HepG2 (cell line): Measurements from ENCODE around the gene RNPEPL1. TPM values are rescaled to one million over a fixed set of nuclear protein-coding genes. Genes with fewer than 3 reads are reported as not detected.

Experiments used
- ATAC-seq: fragments of 200-7000 bp; cut with Tn5 transposase; 3 replicates; pipeline ENCODE4 v1.9.1; 2020; ENCODE audit warnings: mild to moderate bottlenecking, moderate library complexity
- BruUV-seq: library from RNA; stranded (reverse); fragments of 400-500 nt; replicated peaks from 2 replicates; lab custom pipeline; 2021; lab: Mats Ljungman, UMichigan
- CTCF ChIA-PET: fragments of 300-600 bp; formaldehyde crosslinking; extraction: SDS; loops from one replicate; lab custom pipeline; 2021; ENCODE audit warnings: low total read pairs, inconsistent platforms, low intra/inter-chr PET ratio; lab: Yijun Ruan, JAX
- POLR2A ChIA-PET: fragments of 350-600 bp; sonication (Branson Sonifier 250); formaldehyde crosslinking; loops from one replicate; lab custom pipeline; 2020; ENCODE audit warnings: antibody characterized with exemption, inconsistent platforms; lab: Yijun Ruan, JAX
- DNase-seq: peaks from one replicate; pipeline ENCODE4 v3.0.0-alpha.2; 2015; ENCODE audit warnings: low spot score
- FAIRE-seq: peaks from 3 replicates; lab custom pipeline; 2011; peaks lifted over from hg19 to GRCh38; lab: Jason Lieb, UNC
- H2AFZ ChIP-seq: one replicate; pipeline ENCODE4 v1.6.1; 2011; ENCODE audit warnings: low read length, inconsistent platforms
- H3K27ac ChIP-seq: fragments of 300-600 bp; 3 replicates; pipeline ENCODE4 v1.8.0; 2011; ENCODE audit warnings: mixed run types, mild to moderate bottlenecking, mixed read lengths, low read length, inconsistent platforms; ENCODE audit not compliant: insufficient read depth; ENCODE audit errors: extremely low read length
- H3K27me3 ChIP-seq, 2 experiments: fragments of 200-600 bp in 1 of 2; 2 replicates in 1 of 2; 3 replicates in 1 of 2; pipeline versions ENCODE4 v1.6.0 to v1.8.0; 2011; ENCODE audit warnings: low read length in 2 of 2, mild to moderate bottlenecking in 2 of 2, moderate library complexity in 2 of 2, inconsistent platforms in 1 of 2; ENCODE audit not compliant: insufficient read depth in 2 of 2, control insufficient read depth in 1 of 2
- H3K36me3 ChIP-seq, 2 experiments: fragments of 200-600 bp in 1 of 2; replicated peaks in 1 of 2; 2 replicates in 1 of 2; 3 replicates in 1 of 2; pipeline versions ENCODE4 v1.5.1 to v1.8.0; 2011; ENCODE audit warnings: low read length in 2 of 2, inconsistent platforms in 1 of 2; ENCODE audit not compliant: insufficient read depth in 2 of 2, control insufficient read depth in 1 of 2
- H3K4me1 ChIP-seq: 2 replicates; pipeline ENCODE4 v1.5.1; 2012; ENCODE audit warnings: low read length, inconsistent platforms; ENCODE audit not compliant: insufficient read depth
- H3K4me2 ChIP-seq: 2 replicates; pipeline ENCODE4 v1.6.0; 2011; ENCODE audit warnings: low read depth, low read length, inconsistent platforms
- H3K4me3 ChIP-seq, 3 experiments: fragments of 200-600 bp in 1 of 3; sonication (generic), shearing (Covaris generic) in 1 of 3; replicated peaks in 1 of 3; 2 replicates each; pipeline ENCODE4 v1.5.1; 2011 to 2016; ENCODE audit warnings: low read length in 3 of 3, inconsistent platforms in 2 of 3, low read depth in 2 of 3, mild to moderate bottlenecking in 2 of 3, control low read depth in 1 of 3, mixed read lengths in 1 of 3; ENCODE audit not compliant: insufficient read depth in 1 of 3
- H3K79me2 ChIP-seq: one replicate; pipeline ENCODE4 v1.6.1; 2011; ENCODE audit warnings: low read length, inconsistent platforms; ENCODE audit not compliant: insufficient read depth
- H3K9ac ChIP-seq: 2 replicates; pipeline ENCODE4 v1.6.0; 2011; ENCODE audit warnings: mild to moderate bottlenecking, low read depth, low read length, inconsistent platforms; ENCODE audit not compliant: insufficient read depth
- H3K9me3 ChIP-seq: 2 replicates; pipeline ENCODE4 v1.5.1; 2012; ENCODE audit warnings: mild to moderate bottlenecking, low read length
- H4K20me1 ChIP-seq: 2 replicates; pipeline ENCODE4 v1.6.0; 2011; ENCODE audit warnings: inconsistent platforms, mild to moderate bottlenecking, low read length, moderate library complexity; ENCODE audit not compliant: insufficient read depth
- GATAD1 ChIP-seq: IDR thresholded peaks from 2 replicates; pipeline ENCODE4 v1.6.1; 2016; ENCODE audit warnings: missing genetic modification reagents, missing compliant biosample characterization
- HDAC1 ChIP-seq: sonication (generic); formaldehyde crosslinking; IDR thresholded peaks from 2 replicates; pipeline ENCODE4 v1.5.1; 2020; ENCODE audit warnings: mild to moderate bottlenecking, missing genetic modification reagents
- HOXA3 ChIP-seq: sonication (generic); formaldehyde crosslinking; IDR thresholded peaks from 2 replicates; pipeline ENCODE4 v1.5.0; 2020; ENCODE audit warnings: missing genetic modification reagents
- MXD4 ChIP-seq: IDR thresholded peaks from 2 replicates; pipeline ENCODE4 v1.6.1; 2016; ENCODE audit warnings: mild to moderate bottlenecking, missing biosample characterization, missing genetic modification reagents
- NFAT5 ChIP-seq: sonication (generic); formaldehyde crosslinking; IDR thresholded peaks from 2 replicates; pipeline ENCODE4 v1.4.0; 2020; ENCODE audit warnings: missing genetic modification reagents
- ONECUT2 ChIP-seq: sonication (generic); formaldehyde crosslinking; IDR thresholded peaks from 2 replicates; pipeline ENCODE4 v1.4.0; 2020; ENCODE audit warnings: missing genetic modification reagents
- RAD51 ChIP-seq: fragments of 450-650 bp; IDR thresholded peaks from 2 replicates; pipeline ENCODE4 v1.6.1; 2016; ENCODE audit warnings: borderline replicate concordance
- RBAK ChIP-seq: sonication (generic); formaldehyde crosslinking; IDR thresholded peaks from 2 replicates; pipeline ENCODE4 v1.5.1; 2020; ENCODE audit warnings: mild to moderate bottlenecking, missing genetic modification reagents
- SATB2 ChIP-seq: sonication (generic); formaldehyde crosslinking; IDR thresholded peaks from 2 replicates; pipeline ENCODE4 v1.5.0; 2020; ENCODE audit warnings: missing genetic modification reagents
- SIN3B ChIP-seq: fragments of 150-350 bp; IDR thresholded peaks from 2 replicates; pipeline ENCODE4 v1.6.1; 2014; ENCODE audit warnings: low read length
- TFE3 ChIP-seq: IDR thresholded peaks from 2 replicates; pipeline ENCODE4 v1.6.1; 2016
- ZNF317 ChIP-seq: sonication (generic); formaldehyde crosslinking; IDR thresholded peaks from 2 replicates; pipeline ENCODE4 v1.5.0; 2020; ENCODE audit warnings: mild to moderate bottlenecking, missing genetic modification reagents
- WGBS: methylation state at CpG from one replicate; pipeline ENCODE4 v1.1.6; 2017; ENCODE audit warnings: low lambda C conversion rate; 5-methylcytosine and 5-hydroxymethylcytosine counted together
- in situ Hi-C: cut with HindIII; loops from 2 replicates; pipeline ENCODE4 v1.10.0; 2017; ENCODE audit warnings: low pct_unique_long_range_greater_than_20kb; ENCODE audit not compliant: extremely low pct_ligation_motif_present
- intact Hi-C: fragments of 100-400 bp; cut with micrococcal nuclease; formaldehyde crosslinking; loops from one replicate; pipeline ENCODE4 v1.10.0; 2022; ENCODE audit not compliant: unreplicated experiment
- polyA plus RNA-seq, 8 experiments: library from polyadenylated mRNA; depleted of rRNA in 3 of 8; stranded (reverse) in 7 of 8; unstranded in 1 of 8; fragments of >200 nt; fragmentation: Illumina TruSeq in 4 of 8; extraction: Trizol in 4 of 8; gene quantifications; 2 replicates each; pipeline versions ENCODE4 v1.2.1 to v1.2.3, GENCODE V29; 2011 to 2016; ENCODE audit warnings: low read depth in 4 of 8, missing spikeins in 1 of 8, mixed read lengths in 1 of 8; ENCODE audit not compliant: insufficient read depth in 1 of 8
- total RNA-seq, 5 experiments: library from RNA; depleted of rRNA; stranded (reverse); fragments of >200 nt; fragmentation: Illumina TruSeq; extraction: Trizol; gene quantifications; 2 replicates each; pipeline ENCODE4 v1.2.3, GENCODE V29; 2016; ENCODE audit warnings: low read depth in 1 of 5
- TF ChIP-seq, protein P1 (sequence below): sonication (generic); formaldehyde crosslinking; IDR thresholded peaks from 2 replicates; pipeline ENCODE4 v1.8.1; 2023; ENCODE audit warnings: mild to moderate bottlenecking, missing genetic modification reagents
- TF ChIP-seq, protein P2 (sequence below): sonication (generic); formaldehyde crosslinking; IDR thresholded peaks from 2 replicates; pipeline ENCODE4 v1.9.0; 2021; ENCODE audit warnings: missing genetic modification reagents, borderline replicate concordance

The RNPEPL1 gene
- total and polyA plus RNA-seq, 2 of the 13 experiments (the other 11 are each of a cell fraction or from before 2014, with no cell fraction given): 13.0 to 18.0 TPM

DNA sequence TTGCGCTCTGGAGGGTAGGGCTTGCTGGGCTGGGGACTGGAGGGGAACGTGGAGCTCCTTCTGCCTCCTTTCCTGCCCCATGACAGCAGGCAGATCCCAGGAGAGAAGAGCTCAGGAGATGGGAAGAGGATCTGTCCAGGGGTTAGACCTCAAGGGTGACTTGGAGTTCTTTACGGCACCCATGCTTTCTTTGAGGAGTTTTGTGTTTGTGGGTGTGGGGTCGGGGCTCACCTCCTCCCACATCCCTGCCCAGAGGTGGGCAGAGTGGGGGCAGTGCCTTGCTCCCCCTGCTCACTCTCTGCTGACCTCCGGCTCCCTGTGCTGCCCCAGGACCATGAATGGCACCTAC lies 61.3 kb downstream of the RNPEPL1 start:
- intact Hi-C loops (no loop called here), in situ Hi-C loops (no loop called here)
- H4K20me1 ChIP-seq: no peaks in the 10 kb centered on the region
- ATAC-seq (no peak), DNase-seq (no peak), FAIRE-seq (no peak)
- CTCF ChIA-PET: no interaction called here
- H3K4me2 ChIP-seq: no peak overlapping the region
- no peaks in the 10 kb centered on the region for H3K79me2 ChIP-seq
- H3K36me3 ChIP-seq: no peaks in the 10 kb centered on the region; a peak in 2 of 5 replicates
- H3K9me3 ChIP-seq: peaks cover 24% of the 10 kb centered on the region
- peaks cover 40% of the 10 kb centered on the region for H3K4me1 ChIP-seq
- no peak overlapping the region for H3K9ac ChIP-seq
- H3K27me3 ChIP-seq: no peaks in the 10 kb centered on the region
- no peak overlapping the region for H3K4me3 ChIP-seq
- TF ChIP-seq GATAD1 (no peak), SIN3B (no peak), NFAT5 (CRISPR knock-in tag) (no peak), HDAC1 (no peak), ZNF317 (CRISPR knock-in tag) (no peak), TFE3 (no peak), MXD4 (CRISPR knock-in tag) (no peak), SATB2 (no peak), HOXA3 (CRISPR knock-in tag) (no peak), RAD51 (no peak), ONECUT2 (CRISPR knock-in tag) (no peak), RBAK (CRISPR knock-in tag) (no peak)
- TF ChIP-seq, protein P1, sequence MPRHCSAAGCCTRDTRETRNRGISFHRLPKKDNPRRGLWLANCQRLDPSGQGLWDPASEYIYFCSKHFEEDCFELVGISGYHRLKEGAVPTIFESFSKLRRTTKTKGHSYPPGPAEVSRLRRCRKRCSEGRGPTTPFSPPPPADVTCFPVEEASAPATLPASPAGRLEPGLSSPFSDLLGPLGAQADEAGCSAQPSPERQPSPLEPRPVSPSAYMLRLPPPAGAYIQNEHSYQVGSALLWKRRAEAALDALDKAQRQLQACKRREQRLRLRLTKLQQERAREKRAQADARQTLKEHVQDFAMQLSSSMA (CRISPR knock-in tag): no peak
- TF ChIP-seq, protein P2, sequence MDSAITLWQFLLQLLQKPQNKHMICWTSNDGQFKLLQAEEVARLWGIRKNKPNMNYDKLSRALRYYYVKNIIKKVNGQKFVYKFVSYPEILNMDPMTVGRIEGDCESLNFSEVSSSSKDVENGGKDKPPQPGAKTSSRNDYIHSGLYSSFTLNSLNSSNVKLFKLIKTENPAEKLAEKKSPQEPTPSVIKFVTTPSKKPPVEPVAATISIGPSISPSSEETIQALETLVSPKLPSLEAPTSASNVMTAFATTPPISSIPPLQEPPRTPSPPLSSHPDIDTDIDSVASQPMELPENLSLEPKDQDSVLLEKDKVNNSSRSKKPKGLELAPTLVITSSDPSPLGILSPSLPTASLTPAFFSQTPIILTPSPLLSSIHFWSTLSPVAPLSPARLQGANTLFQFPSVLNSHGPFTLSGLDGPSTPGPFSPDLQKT: no peak
- no peak overlapping the region for H3K27ac ChIP-seq
- no peak overlapping the region for H2AFZ ChIP-seq
- POLR2A ChIA-PET: interaction anchor here (0.9 to 1.8 kb wide), 2 partner anchors 25 to 43 kb away, joined by 3 to 4 read pairs; partner anchors contain the start of gene CAPN10
- no TSS peak for BruUV-seq
- WGBS: 69% methylated on average over 3 of the region's 5 CpGs
